Epithelial cell of proximal tubule (primary cell): Measurements from ENCODE around the gene SKAP2. TPM values are rescaled to one million over a fixed set of nuclear protein-coding genes. Genes with fewer than 3 reads are reported as not detected.

Experiments
- DNase-seq: peaks from one replicate; pipeline ENCODE4 v3.0.0-alpha.2; 2011; ENCODE audit warnings: low read depth
- H3K4me3 ChIP-seq: 2 replicates; pipeline ENCODE4 v1.5.1; 2011; ENCODE audit warnings: low read depth, mild to moderate bottlenecking, low read length
- total RNA-seq: library from RNA; depleted of rRNA; stranded (reverse); fragments of >200 nt; gene quantifications from 2 replicates; pipeline ENCODE4 v1.2.3, GENCODE V29; 2015
- TF ChIP-seq, protein P1 (sequence below): conservative IDR thresholded peaks from 2 replicates; pipeline ENCODE4 v1.5.1; 2012; ENCODE audit warnings: low read depth, mild to moderate bottlenecking, low read length

Gene SKAP2
- total RNA-seq, 1 donor from 2014 or later, result 31.5 TPM

- no peak overlapping the region for H3K4me3 ChIP-seq
- DNase-seq, result no peak
- TF ChIP-seq, protein P1, sequence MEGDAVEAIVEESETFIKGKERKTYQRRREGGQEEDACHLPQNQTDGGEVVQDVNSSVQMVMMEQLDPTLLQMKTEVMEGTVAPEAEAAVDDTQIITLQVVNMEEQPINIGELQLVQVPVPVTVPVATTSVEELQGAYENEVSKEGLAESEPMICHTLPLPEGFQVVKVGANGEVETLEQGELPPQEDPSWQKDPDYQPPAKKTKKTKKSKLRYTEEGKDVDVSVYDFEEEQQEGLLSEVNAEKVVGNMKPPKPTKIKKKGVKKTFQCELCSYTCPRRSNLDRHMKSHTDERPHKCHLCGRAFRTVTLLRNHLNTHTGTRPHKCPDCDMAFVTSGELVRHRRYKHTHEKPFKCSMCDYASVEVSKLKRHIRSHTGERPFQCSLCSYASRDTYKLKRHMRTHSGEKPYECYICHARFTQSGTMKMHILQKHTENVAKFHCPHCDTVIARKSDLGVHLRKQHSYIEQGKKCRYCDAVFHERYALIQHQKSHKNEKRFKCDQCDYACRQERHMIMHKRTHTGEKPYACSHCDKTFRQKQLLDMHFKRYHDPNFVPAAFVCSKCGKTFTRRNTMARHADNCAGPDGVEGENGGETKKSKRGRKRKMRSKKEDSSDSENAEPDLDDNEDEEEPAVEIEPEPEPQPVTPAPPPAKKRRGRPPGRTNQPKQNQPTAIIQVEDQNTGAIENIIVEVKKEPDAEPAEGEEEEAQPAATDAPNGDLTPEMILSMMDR, result no peak
Observed at GRCh38 chr7:26729150-26729775, 135.1 kb downstream of the SKAP2 start.

DNA sequence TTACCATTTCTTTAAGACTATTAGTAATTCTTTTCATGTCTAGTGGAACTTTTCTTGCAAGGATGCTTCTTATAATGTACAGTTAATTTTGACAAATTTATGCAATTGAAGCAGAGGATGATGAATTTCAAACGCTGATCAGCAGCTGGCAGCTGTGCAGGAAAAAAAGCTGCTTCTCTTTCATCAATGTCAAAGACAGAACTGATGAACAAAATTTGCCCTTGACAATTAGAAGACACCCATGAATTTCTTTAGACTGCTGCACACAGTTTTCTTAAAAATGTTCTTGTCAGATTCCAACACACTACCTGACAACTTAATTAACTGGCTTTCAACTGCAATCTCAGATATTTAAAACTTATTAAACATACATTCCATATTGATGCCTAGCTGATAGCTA, 138.3 kb downstream of the SKAP2 start:
- TF ChIP-seq, protein P1, result no peak
- no peak for DNase-seq
- no peak overlapping the region for H3K4me3 ChIP-seq

GRCh38 chr7:26724795-26725194, 139.6 kb downstream of the SKAP2 start:
- DNase-seq, result no peak
- TF ChIP-seq, protein P1, result no peak
- no peak overlapping the region for H3K4me3 ChIP-seq

- peak; percentile 18 for DNase-seq
- TF ChIP-seq, protein P1, result no peak
- no peak overlapping the region for H3K4me3 ChIP-seq
Observed at GRCh38 chr7:26723129-26723528, 141.3 kb downstream of the SKAP2 start.

DNA sequence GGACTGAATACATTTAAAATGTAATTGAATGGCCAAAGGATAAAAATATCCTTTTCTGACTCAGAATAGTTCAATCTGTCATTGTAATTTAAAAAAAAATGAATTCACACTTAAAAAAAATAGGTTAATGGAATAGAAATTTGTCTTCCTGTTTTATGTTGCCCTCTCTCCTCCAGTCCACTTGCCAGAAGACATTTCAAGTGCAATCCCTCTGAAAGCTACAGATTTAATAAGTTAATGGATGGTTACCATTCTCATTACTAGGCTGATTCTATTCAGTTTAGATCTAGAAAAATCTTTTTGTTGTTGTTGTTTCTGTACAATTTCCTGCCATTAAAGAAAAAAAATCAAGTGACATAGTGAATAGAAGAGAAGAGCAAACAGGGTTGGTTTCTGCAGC, 142.9 kb downstream of the SKAP2 start:
- no peak for DNase-seq
- TF ChIP-seq, protein P1, result no peak
- no peak overlapping the region for H3K4me3 ChIP-seq

- no peak overlapping the region for H3K4me3 ChIP-seq
- TF ChIP-seq, protein P1, result no peak
- DNase-seq, result no peak
Observed at GRCh38 chr7:26718063-26718462, 146.3 kb downstream of the SKAP2 start.

DNA sequence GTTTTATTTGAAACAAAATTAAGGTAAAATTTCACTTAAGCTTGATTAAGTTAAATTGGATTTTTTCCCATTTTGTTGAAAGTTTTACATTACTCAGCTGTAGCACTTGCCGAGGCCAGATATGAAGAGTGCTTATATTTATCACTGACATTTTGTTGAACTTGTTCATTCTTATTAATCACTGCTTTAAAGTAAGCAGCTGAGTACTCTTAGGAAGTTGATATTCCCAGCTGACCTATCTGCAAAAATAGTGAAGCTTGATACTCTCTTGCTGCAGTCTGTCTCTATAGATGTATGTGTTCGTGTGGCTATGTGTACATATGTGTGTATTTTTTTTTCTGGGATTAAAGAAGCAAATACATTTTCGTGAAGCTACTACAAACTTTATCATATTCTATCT, 150.0 kb downstream of the SKAP2 start:
- no peak for DNase-seq
- H3K4me3 ChIP-seq, result no peak overlapping the region
- TF ChIP-seq, protein P1, result no peak
